Brain pericyte (primary cell): ENCODE measurements around the gene TMED7.

ENCODE experiments used
- DNase-seq: peaks from one replicate; pipeline ENCODE4 v3.0.0-alpha.2; 2012; ENCODE audit warnings: low read depth, low spot score

The TMED7 gene

GRCh38 chr5:115627295-115627865 is 1.5 kb upstream of the TMED7 start:
- DNase-seq, result no peak

DNA sequence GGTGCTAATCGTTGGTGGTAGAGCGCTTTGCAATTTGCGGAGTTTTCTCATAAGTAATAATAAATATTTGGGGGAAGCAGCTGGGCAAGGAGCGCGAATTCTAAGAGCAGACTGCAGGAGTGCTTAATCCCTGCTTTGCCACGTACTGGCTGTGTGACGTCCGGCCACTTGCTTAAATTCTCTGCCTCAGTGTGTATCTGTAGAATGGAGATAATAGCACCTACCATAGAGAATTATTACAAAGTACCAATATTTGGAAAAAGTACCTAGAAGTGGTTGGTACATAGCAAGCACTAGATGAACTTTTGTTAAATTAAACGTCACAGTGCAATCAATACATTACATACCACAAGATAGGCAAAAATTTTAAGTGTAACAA is 598 bp upstream of the TMED7 start:
- DNase-seq, result no peak

- no peak for DNase-seq
Measured at GRCh38 chr5:115624994-115625393, 842 bp downstream of the TMED7 start.

DNA sequence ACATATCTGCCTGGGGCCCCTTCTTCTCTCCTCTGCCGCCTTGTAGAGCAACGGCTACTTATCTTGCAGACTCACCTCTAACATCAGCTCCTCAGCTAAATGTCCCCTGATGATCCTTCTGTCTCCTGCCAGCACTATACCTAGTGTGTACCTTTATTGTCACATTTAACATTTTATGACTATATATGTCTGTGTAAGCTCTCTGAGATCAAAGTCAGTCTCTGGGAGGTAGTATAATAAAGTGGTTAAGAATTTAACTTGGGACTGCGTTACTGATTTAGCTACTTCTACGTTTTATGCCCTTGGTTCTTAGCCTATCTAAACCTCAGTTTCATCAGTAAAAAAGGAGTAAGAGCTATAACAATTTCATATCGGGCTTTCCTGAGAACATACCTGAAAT is 2.2 kb downstream of the TMED7 start:
- DNase-seq, result no peak

- no peak for DNase-seq
Measured at GRCh38 chr5:115621365-115621900, 4.4 kb downstream of the TMED7 start.

- DNase-seq, result no peak
Measured at GRCh38 chr5:115616892-115617291, 8.9 kb downstream of the TMED7 start.

DNA sequence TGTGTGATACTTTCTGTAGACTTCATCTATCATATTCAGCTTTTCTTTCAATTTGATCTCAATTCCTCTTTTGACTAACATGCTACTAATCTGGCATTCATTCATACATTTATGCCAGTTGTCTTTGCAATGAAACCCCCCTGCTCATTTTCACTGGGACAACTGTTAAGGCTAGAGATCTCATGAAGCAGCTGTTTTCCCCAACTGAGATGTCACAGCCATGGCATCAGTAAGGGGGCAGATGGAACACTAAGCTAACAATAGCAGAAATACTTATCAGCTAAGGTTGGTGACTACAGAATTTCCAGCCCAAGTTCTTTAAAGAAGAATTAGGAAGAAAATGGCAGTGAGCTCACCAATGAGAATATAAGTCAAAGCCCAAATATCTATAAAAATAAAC is 9.4 kb downstream of the TMED7 start:
- DNase-seq, result no peak

DNA sequence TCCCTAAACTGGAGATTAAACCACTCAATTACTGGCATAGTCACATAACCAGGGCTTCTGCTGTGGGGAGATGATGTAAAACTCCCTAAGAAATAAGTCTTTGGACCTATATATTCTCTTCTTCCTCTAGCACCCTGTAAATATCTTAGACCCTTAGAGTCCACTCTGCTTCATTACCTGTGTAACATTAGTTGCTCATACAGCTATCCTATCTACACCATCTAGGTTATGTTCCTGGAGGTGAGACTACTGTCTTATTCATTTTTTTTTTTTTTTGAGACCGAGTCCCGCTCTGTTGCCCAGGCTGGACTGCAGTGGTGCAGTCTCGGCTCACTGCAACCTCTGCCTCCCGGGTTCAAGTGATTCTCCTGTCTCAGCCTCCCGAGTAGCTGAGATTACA is 14.0 kb downstream of the TMED7 start:
- DNase-seq, result no peak

- no peak for DNase-seq
Measured at GRCh38 chr5:115607935-115608334, 17.9 kb downstream of the TMED7 start.

GRCh38 chr5:115605436-115605835 is 20.4 kb downstream of the TMED7 start:
- no peak for DNase-seq

DNA sequence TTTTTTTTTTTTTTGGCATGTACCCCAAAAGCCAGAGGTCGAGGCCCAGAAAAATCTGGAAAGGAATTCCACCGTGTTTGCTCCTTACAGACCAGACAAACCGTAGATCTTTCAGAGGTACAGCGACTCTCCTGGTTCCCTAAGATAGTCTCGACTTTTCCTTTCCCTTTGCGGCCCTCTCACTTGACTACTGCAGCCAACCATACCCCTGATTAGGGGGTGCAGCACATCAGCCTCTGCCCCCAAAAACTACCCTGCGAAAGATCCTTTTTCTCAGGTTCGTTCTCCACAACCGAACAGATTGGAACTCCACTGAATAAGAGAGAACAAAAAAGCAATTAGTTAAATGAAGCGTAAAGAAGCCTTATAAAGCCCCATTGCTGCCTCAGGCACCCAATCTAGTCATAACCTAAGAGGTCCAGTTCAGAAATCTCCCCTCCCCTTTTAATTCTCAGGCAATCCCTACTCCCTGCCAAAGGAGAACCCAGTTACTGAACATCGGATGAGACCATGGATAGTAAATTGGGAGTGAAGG is 23.2 kb downstream of the TMED7 start:
- DNase-seq, result no peak

GRCh38 chr5:115601701-115602590 is 23.9 kb downstream of the TMED7 start, which contains the start of gene TICAM2:
TICAM2 (minus strand) TSS chr5:115602479; CDS start chr5:115581256, 21,223 bp downstream.
- DNase-seq, result no peak

DNA sequence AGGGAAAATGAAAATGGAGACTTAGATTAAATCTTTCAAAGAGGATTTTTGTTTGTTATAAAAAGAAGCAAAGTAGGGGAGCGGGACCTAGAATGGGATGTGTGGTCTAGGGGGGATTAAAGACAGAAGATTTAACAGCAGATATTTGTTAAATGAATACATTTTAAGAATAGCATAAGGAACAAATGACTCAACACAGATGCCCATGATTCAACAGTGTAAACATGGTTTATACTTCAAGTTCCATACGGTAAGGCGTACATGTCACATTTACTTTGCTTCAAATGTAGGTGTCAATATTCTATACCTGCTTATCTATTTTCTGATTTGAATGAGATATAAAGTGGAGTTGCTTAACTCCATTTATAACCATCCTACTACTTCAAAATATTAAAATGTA is 25.1 kb downstream of the TMED7 start:
- DNase-seq, result no peak

GRCh38 chr5:115599924-115600323 is 25.9 kb downstream of the TMED7 start:
- no peak for DNase-seq

GRCh38 chr5:115599502-115599901 is 26.3 kb downstream of the TMED7 start:
- no peak for DNase-seq

DNA sequence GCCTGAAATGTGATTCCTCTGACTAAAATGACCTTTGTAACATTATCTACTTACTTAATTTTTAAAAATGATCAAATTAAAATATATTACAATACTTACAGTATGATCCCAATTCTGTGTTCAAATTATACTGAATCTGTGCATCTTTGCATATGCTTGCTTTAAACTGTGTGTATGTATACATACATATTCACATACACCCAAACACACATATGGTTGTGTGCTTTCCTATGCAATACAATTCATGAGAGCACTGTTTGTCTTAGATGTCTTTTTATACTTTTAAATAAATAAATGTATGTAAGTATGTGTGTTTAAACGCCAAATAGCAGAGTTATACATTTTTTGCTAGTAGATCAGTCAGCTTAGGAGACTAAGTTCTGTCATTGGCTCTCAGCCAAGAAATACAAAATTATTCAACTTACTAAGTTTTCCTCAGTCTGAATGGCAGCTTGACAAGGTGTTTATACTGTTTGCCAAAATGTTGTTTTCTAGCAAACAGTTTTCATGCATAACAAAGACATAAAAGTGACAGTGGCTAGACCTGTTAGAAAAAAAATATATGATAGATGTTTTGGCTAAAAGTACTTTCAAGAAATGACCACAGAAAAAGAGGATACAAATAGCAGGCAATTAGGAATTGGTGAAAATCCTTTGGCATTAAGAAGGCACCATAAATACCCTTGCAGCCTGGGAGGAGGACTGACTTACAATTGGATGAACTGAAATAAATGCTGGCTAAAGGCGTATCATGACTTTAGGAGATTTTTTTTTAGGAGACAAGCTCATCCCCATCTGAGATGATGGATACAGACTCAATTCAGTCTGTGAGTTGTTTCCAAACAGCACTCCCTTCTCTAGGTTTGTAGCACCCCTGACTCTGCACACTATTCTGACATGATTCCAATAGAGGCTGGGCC is 31.4 kb downstream of the TMED7 start:
- DNase-seq, result no peak

DNA sequence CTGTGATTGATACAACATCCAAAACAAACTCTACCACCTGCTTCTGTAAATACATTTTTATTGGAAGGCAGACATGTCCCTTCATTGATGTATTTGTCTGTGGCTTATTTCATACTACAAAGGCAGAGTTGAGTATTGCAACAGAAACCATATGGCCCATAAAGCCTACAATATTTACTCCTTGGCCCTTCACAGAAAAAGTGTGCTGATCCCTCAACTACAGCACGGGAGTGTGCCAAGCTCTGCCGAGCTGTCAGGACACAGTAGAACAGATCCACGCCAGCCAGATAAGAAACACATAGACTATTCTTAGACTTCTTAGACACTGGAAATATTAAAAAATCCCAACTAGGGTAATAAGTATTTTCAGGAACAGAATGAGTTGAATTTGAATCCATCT is 36.8 kb downstream of the TMED7 start:
- DNase-seq, result no peak

- no peak for DNase-seq
Measured at GRCh38 chr5:115588640-115589039, 37.2 kb downstream of the TMED7 start.

GRCh38 chr5:115586525-115587146 is 39.2 kb downstream of the TMED7 start:
- DNase-seq, result no peak

DNA sequence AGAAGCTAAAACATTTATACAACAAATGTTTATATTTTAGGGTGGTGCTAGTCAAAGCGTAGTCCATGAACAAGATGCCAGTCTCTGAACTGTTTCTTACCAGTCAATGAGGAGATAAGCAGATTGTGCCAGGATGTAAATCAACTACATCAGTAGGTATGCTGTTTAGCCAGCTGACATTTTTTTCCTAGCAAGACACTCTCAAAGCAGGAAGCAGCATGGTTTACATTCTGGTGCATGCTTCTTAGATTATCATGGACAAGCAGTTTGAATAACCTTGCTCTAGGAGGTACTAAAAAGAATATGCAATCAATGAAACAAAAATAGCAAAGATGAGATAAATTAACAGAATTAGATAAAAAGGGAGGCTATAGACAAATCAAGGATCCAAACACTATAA is 40.6 kb downstream of the TMED7 start:
- DNase-seq, result no peak

DNA sequence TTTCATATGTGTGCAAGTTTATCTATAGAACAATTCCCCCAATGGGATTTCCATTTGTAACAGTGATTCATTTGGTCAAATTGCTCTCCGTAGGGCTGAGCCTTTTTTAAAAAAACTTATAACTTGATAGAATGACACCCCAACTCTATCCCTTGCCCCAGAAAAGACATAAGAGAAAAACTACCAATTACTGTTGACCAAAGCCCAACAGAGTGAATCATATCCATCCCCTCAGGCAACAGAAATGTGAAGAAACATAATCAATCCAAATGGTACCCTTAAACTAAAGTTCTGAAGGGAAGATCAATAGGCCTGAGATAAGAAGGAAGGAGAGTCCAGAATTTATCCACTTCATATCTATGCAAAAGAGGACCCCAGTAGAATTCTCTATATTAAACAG is 41.3 kb downstream of the TMED7 start:
- no peak for DNase-seq
